ENCODE measurements around the gene RASSF8. TPM values are rescaled to one million over a fixed set of nuclear protein-coding genes. Genes with fewer than 3 reads are reported as not detected.

The RASSF8 gene
- polyA plus RNA-seq, 1 donor (not counting 4 experiments of a cell fraction or from before 2014, with no cell fraction given), result 10.5 TPM

DNA sequence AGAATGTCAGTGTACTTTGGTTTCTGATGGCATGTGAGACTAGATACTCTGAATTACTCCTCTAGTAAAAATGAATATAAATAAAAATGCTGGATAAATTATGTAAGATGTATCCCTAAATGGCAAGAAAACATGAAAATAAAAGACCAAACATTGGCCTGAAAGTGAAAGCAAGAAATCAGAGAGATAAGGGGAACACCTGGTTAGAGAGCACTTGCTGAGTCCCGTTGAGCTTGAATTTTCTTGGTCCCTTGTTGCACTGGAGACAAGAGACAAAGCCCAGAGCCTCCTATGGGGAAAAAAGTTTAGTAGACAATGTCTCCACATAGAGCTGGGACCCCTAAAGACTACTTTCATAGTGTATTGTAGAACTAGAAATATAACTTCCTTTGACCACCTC, 23.9 kb downstream of the RASSF8 start:
- no peak for DNase-seq (ENCODE audit: low read depth, low spot score)
- FAIRE-seq, result no peak
- Histone ChIP-seq H3K4me1 (ENCODE audit: control insufficient read depth, extremely low read depth, insufficient read depth, low read length) (peaks cover 6% of the 10 kb centered on the region), H3K9me3 (ENCODE audit: control insufficient read depth, low read depth, low read length) (no peaks in the 10 kb centered on the region), H3K79me2 (ENCODE audit: control insufficient read depth, insufficient read depth, low read length) (peaks cover 41% of the 10 kb centered on the region), H3K9me1 (ENCODE audit: control insufficient read depth, extremely low read depth, insufficient read depth, low read length) (no peaks in the 10 kb centered on the region), H3K9ac (ENCODE audit: control insufficient read depth, extremely low read depth, insufficient read depth, low read length) (no peak overlapping the region), H3K27ac (ENCODE audit: control insufficient read depth, insufficient read depth, low read length) (no peak overlapping the region), H3K4me3 (ENCODE audit: control insufficient read depth in 2 of 3, extremely low read depth in 1 of 3, insufficient read depth in 2 of 3, low read depth in 1 of 3, low read length in 3 of 3) (no peak overlapping the region), H3K36me3 (ENCODE audit: control insufficient read depth in 2 of 2, extremely low read depth in 1 of 2, insufficient read depth in 2 of 2, low read length in 2 of 2) (peaks cover 0 to 3% of the 10 kb centered on the region in 2 experiments), H2AFZ (ENCODE audit: control insufficient read depth, low read length) (no peak overlapping the region), H3K27me3 (ENCODE audit: control insufficient read depth, extremely low read depth, insufficient read depth, low read length) (no peaks in the 10 kb centered on the region), H3K4me2 (ENCODE audit: control insufficient read depth, extremely low read depth, insufficient read depth, low read depth, low read length) (no peak overlapping the region), H4K20me1 (ENCODE audit: control insufficient read depth, extremely low read depth, insufficient read depth, low read length) (no peaks in the 10 kb centered on the region)
- no peak for TF ChIP-seq EZH2 (IDR thresholded peaks at IDR 0.05; ENCODE audit: low read length)
- TF ChIP-seq, protein P1, sequence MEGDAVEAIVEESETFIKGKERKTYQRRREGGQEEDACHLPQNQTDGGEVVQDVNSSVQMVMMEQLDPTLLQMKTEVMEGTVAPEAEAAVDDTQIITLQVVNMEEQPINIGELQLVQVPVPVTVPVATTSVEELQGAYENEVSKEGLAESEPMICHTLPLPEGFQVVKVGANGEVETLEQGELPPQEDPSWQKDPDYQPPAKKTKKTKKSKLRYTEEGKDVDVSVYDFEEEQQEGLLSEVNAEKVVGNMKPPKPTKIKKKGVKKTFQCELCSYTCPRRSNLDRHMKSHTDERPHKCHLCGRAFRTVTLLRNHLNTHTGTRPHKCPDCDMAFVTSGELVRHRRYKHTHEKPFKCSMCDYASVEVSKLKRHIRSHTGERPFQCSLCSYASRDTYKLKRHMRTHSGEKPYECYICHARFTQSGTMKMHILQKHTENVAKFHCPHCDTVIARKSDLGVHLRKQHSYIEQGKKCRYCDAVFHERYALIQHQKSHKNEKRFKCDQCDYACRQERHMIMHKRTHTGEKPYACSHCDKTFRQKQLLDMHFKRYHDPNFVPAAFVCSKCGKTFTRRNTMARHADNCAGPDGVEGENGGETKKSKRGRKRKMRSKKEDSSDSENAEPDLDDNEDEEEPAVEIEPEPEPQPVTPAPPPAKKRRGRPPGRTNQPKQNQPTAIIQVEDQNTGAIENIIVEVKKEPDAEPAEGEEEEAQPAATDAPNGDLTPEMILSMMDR (optimal IDR thresholded peaks at IDR 0.05 in 1 of 3, IDR thresholded peaks at IDR 0.05 in 1 of 3, conservative IDR thresholded peaks at IDR 0.05 in 1 of 3; ENCODE audit: extremely low read depth in 1 of 3, insufficient read depth in 2 of 3, low read length in 3 of 3), result no peak
- dilution Hi-C loops (cut with MboI; ENCODE audit: extremely low pct_ligation_motif_present, low sequenced_read_pairs), result no loop called here

DNA sequence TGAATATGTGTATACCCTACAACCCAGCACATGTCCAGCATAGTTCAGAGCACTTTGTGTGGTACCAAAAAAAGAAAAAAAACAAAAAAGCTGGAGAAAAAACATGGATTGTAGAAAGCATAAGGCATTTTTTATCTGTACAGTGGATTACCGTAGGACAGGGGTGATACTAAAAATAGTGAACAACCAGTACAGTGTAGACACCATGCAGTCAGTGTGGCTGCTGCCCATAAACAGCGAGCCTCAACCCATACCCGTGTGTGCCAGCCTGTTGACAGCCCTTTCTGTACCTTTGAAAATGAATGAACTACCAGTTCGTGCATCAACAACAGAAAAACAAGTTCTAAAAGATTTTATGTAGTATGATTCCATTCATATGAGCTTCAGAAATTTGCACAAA, 25.1 kb downstream of the RASSF8 start:
- H3K27me3 ChIP-seq (ENCODE audit: control insufficient read depth, extremely low read depth, insufficient read depth, low read length), result no peaks in the 10 kb centered on the region
- no peaks in the 10 kb centered on the region for H3K9me3 ChIP-seq (ENCODE audit: control insufficient read depth, low read depth, low read length)
- H3K9me1 ChIP-seq (ENCODE audit: control insufficient read depth, extremely low read depth, insufficient read depth, low read length), result no peaks in the 10 kb centered on the region
- H3K4me3 ChIP-seq (ENCODE audit: control insufficient read depth in 2 of 3, extremely low read depth in 1 of 3, insufficient read depth in 2 of 3, low read depth in 1 of 3, low read length in 3 of 3), result no peak overlapping the region
- dilution Hi-C loops (cut with MboI; ENCODE audit: extremely low pct_ligation_motif_present, low sequenced_read_pairs), result no loop called here
- no peak overlapping the region for H3K27ac ChIP-seq (ENCODE audit: control insufficient read depth, insufficient read depth, low read length)
- H2AFZ ChIP-seq (ENCODE audit: control insufficient read depth, low read length), result no peak overlapping the region
- FAIRE-seq (no peak), DNase-seq (ENCODE audit: low read depth, low spot score) (no peak)
- no peak overlapping the region for H3K4me2 ChIP-seq (ENCODE audit: control insufficient read depth, extremely low read depth, insufficient read depth, low read depth, low read length)
- H3K4me1 ChIP-seq (ENCODE audit: control insufficient read depth, extremely low read depth, insufficient read depth, low read length), result peaks cover 6% of the 10 kb centered on the region
- H3K9ac ChIP-seq (ENCODE audit: control insufficient read depth, extremely low read depth, insufficient read depth, low read length), result no peak overlapping the region
- H3K79me2 ChIP-seq (ENCODE audit: control insufficient read depth, insufficient read depth, low read length), result peaks cover 43% of the 10 kb centered on the region
- H4K20me1 ChIP-seq (ENCODE audit: control insufficient read depth, extremely low read depth, insufficient read depth, low read length), result no peaks in the 10 kb centered on the region
- no peak for TF ChIP-seq EZH2 (IDR thresholded peaks at IDR 0.05; ENCODE audit: low read length)
- TF ChIP-seq, protein P1 (optimal IDR thresholded peaks at IDR 0.05 in 1 of 3, IDR thresholded peaks at IDR 0.05 in 1 of 3, conservative IDR thresholded peaks at IDR 0.05 in 1 of 3; ENCODE audit: extremely low read depth in 1 of 3, insufficient read depth in 2 of 3, low read length in 3 of 3), result no peak
- peaks cover 0 to 3% of the 10 kb centered on the region in 2 experiments for H3K36me3 ChIP-seq (ENCODE audit: control insufficient read depth in 2 of 2, extremely low read depth in 1 of 2, insufficient read depth in 2 of 2, low read length in 2 of 2)

Measured in keratinocyte (primary cell).